NCI-H1105 (cell line): ENCODE measurements around the gene COL4A6.

ENCODE experiments used
- DNase-seq: peaks from one replicate; lab custom pipeline; 2025; lab: John Stamatoyannopoulos, UW

Gene COL4A6

GRCh38 chrX:108216919-108217571, 221.2 kb downstream of the COL4A6 start:
- no peak for DNase-seq

GRCh38 chrX:108216405-108216804, 221.8 kb downstream of the COL4A6 start:
- no peak for DNase-seq

DNA sequence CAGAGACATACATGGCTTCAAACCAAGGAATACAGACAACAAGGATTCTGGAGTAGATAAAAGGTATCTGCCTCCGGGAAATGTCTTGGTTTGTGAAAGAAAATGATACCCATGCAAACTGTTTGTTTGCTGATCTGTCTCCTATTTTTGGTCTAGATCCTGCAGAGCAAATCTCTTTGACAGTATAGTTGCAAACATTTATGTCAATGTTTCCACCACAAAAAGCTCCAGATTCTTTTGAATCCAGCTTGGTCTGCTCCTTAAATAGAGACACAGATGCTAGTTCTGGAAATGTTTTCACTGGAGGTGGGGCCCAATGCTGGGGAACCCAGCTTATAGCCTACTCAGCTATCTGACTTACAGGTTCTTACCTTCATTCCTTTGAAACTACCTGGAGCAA, 226.9 kb downstream of the COL4A6 start:
- no peak for DNase-seq

GRCh38 chrX:108209006-108209554, 229.1 kb downstream of the COL4A6 start:
- no peak for DNase-seq

DNA sequence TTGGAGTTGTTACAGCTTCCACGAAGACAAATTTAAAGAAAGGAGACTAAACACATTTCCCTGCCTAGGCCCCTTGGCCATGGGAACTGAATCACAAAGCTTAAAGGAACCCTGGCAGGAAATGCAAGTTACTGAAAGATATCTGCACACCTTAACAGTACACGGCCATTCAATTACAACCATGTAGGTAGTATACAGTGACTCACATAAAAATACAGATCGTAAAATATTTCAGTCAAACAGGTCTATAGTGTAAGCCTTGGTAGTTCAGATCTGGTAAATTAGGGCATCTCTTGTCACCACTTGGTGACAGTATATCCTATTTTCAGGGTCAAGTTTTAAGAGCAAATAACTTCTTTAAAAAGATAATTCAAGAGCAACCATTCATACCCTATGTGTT, 234.7 kb downstream of the COL4A6 start:
- DNase-seq, result no peak

GRCh38 chrX:108199691-108200090, 238.5 kb downstream of the COL4A6 start:
- DNase-seq, result peak; percentile 1

GRCh38 chrX:108199041-108199440, 239.2 kb downstream of the COL4A6 start:
- DNase-seq, result no peak

GRCh38 chrX:108198420-108198819, 239.8 kb downstream of the COL4A6 start:
- no peak for DNase-seq

- no peak for DNase-seq
These were observed 251.4 kb downstream of the COL4A6 start for GRCh38 chrX:108186811-108187210.

DNA sequence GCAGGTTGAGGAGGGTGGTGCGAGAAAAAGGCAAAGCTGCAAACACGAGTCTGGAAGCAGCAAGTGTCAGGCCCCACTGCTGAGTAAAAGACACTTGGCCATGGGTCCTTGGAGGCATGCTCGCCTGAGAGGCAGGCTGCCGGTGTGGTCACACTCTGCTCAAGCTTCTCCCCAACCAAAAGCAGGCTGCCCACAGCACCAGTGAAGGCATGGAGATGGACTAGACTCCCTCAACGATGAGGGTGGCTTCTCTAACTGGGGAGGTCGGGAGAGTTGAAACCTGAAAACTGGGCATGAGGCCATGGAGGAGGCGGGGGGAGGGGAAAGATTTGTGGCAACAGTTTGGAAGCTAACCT, 260.1 kb downstream of the COL4A6 start:
- DNase-seq, result no peak

DNA sequence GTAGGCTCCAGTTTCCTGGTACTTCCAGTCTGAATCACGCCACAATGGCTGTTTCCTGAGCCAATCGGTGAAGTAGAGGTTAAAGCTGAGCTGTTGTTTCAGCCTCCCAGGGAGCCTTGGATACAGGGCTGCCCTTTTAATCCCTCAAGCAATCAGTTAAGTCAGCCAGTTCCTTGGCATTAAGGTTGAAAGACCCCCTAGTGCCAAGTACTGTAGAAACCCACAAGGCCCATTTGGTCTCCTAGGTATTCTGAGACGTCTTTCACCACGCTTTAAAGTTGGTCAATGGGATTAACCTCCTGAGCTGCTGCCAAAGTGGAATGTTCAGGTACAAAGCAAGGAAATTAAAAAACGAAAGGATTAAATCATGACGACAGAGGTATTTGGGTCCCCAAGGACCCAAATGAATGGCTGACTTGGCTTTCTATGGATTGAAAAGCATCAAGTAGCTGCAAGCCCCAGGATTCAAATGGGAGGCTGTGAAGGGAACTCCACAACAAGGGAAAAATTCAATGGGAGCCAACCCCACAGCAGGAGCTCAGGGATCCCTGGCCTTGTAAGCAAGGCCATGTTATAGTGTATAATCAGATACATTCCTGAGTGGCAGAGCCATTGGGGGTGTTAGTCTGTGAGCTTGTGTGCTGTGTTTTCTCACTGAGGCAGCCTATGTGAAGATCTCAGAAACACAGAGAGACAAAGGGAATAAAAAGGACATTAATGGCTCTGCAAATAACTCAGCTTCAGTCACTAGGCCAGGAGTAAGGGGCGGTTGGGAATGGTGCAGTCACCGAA, 260.7 kb downstream of the COL4A6 start:
- DNase-seq, result no peak

GRCh38 chrX:108173874-108174273, 264.3 kb downstream of the COL4A6 start:
- no peak for DNase-seq

DNA sequence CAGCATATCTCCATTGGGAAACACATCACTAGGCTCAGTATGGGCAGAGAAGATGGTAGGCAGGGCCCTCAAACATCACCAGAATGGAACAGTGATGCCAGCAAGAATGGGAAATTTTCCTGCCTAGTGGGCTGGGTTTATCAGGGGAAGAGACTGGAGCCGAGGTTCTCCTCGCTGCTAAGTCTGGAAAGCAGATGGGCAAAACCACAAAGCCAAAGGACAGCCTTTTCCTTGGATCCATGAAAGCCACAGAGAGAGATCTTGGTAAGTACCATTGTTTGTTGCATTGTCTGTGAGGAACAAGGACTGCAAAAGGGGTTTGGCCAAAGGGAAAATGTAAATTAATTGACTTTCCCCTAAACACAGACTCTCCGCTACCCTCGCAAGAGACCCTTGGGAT, 266.6 kb downstream of the COL4A6 start:
- DNase-seq, result no peak

- no peak for DNase-seq
These were observed 268.5 kb downstream of the COL4A6 start for GRCh38 chrX:108169768-108170167.

DNA sequence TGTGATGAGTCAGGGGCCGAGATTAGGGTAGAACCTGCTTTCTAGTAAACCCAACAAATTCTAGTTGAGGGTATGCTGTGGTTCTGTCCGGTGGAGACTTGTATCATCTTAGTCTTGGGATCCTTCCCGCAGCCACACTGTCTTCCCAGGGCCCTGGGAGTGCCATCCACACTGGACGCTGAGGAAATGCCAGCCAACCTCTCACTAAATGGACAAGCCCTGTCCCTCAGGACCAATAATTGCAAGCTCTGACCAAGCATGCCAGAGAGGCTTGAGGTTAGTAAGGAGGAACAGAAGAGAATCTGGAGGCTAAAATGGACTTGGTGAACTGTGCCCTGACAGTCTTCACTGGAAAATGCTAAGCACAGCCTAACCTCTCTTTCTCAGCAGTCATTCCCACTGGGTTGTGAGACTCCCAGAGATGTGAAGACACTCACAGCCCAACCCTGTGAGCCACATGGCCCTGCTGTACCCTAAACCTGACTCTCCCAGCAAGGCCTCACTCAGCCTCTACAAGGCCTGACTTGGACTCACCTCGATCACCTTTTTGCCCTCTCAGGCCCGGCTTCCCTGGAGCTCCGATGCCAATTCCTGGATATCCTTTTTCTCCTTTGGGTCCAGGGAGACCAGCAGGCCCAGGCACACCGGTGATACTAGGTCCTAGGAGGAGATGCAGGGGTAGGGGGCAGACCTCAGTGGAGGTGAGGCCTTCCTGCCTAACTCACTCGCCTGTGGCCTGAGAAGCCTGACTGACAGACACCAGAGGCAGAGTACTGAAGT, 269.1 kb downstream of the COL4A6 start:
- no peak for DNase-seq

DNA sequence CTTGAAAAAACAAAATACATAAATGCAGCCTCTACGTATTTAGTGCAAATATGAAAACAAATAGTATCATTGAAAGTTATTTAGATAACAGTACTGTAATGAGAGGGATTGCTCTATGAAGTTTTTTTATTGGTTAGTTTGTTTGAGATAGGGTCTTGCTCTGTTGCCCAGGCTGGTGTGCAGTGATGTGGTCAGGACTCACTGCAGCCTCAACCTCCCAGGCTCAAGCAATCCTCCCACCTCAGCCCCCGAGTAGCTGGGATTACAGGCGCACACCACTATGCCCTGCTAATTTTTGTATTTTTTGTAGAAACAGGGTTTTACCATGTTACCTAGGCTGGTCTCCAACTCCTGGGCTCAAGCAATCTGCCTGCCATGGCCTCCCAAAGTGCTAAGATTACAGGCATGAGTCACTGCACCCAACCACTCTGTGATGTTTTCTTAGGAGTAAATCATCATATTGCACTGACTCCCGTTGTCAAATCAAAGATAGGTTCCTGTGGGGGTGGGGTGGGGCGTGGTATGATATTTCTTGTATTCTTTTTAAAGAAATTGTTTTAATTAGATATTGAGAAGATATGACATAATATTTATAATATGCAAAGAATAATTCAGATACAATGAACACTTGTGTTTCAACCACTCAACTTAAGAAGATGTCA, 270.9 kb downstream of the COL4A6 start:
- no peak for DNase-seq

DNA sequence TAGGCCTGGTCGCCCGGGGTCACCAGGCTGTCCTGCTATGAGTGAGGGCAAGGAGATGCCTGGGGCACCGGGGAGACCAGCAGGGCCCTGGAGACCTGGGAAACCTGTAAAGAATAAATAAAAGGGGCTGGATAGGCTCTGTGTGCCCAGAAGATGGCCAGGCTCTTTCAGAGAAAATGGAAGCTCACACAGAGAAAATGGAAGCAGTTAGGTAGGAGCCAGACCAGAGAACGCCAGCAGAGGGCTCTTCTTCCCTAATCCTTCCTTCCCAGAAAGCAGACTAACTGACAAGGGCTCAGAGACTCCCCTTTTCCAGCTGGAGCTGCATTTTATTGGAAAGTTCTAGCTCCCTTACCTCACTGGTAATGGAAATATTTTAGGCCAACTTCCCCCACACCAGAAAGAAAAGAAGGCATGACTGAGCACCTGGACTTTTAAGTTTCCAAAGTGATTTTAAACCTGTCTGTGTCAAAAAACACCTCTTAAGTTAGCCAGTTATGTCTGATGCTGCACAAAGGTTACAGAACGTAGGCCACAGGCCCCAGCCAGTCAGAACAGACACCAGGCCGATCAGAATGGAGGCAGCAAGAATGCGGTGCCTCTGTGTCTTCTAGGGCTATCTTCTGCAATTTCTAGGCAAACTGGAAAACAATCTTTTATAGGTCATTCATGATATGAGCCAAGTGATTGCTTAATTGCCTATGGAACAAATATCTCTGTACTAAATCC, 272.7 kb downstream of the COL4A6 start:
- DNase-seq, result no peak

DNA sequence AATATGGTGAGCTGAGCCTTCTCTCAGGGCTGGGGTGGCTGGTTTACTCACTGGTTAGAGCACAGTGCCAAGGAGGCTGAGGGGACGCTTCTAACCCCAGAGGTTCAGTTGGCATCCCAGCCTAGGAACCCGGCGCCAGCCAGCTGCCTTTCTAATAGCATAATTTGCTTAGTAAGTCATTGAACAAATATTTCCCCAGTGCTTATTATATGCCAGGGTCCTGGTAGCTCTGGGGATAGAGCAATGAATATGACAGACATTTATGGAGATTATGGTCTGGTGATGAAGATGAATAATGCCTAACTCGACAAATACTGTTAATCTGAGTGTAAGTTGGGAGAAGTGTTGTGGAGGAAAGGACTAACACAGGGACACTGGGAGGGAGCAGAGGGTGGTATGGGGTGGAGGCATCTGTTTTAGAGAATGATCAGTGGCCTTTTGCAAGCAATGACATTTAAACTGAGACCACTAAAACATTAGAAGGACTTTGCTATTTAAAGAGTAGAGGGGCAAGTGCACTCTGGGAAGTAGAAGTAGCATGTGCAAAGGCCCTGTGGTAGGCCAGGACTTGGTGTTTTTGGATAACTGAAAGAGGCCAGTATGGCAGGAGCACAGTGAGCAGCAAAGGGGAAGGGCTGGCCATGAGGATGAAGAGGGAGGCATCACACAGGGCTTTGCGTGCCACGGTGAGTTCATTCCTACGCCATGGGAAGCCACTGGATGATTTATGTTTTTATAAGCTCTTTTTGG, 274.7 kb downstream of the COL4A6 start:
- DNase-seq, result no peak

DNA sequence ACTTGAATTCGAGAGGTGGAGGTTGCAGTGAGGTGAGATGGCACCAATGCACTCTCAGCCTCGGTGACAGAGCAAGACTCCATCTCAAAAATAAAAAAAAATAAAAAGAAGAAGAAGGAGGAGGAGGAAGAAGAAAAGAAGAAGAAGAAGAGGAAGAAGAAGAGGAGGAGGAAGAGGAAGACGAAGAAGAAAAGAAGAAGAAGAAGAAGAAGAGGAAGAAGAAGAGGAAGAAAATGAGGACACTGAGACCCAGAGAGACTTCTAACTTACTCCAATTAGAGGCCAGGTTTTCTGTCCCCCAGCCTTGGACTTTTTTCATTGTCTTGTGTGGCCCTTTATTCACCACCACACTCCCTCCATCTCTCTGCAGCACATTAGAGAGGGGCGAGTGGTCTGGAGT, 276.0 kb downstream of the COL4A6 start:
- DNase-seq, result no peak

DNA sequence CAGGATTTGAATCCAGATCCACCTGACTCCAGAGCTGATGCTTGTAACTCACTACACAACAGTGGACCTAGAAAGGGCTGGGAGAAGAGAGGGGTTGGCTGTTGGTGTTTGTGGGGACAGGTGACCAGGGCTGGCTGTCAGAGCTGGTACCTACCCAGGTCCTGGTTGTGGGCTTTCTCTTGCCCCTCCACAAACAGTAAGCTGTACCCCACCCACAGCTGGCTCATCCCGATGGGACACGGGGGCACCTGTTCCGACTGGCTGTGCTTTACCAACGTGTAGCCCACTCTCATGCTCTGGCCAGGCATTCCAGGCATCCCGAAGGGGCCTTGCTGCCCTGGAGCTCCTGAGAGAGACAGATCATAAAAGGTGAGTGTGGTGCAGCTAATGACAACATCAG, 277.9 kb downstream of the COL4A6 start:
- DNase-seq, result no peak
